Measurements from ENCODE around the gene CMSS1.

Gene CMSS1

DNA sequence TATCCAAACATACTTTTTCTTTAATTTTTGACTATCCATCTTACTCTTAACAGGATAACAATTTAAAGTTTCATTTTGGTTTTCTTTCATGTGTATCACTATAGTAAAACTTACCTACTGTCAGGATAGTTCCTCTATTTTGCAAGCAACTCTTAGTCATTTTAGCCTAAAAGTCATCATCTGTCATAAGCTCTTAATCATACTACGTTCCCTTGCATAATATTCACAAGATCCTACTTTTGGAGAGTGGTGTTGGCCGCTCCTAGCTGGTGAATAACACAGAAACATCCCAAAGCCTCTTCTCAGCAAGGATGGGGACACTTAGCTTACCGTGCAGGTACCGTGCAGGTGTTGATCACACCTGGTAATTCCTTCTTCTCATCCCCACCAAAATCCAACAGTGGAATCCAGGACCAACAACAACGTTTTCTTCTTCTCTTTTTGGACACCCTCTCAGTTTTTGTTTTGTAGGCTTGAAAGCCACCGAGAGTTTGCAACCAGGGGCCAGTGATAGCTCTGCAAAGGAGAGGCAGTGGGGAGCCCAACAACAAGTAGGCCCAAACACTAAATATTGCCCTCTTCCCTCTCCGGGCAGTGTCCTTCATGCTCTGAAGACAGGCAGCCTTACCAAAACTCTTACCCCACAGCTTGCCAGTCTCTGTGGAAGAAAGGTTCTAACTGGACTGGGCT lies 296.2 kb downstream of the CMSS1 start:
- no peak overlapping the region for H3K4me3 ChIP-seq (ENCODE audit: low read depth, low read length)
- no peak for TF ChIP-seq CTCF (IDR thresholded peaks at IDR 0.05; ENCODE audit: borderline replicate concordance, insufficient read depth, low read depth, low read length)

- TF ChIP-seq CTCF (IDR thresholded peaks at IDR 0.05; ENCODE audit: borderline replicate concordance, insufficient read depth, low read depth, low read length): no peak
- no peak within 1 kb of the TSS for H3K4me3 ChIP-seq (ENCODE audit: low read depth, low read length)
Observed at GRCh38 chr3:100114413-100115030, 296.9 kb downstream of the CMSS1 start, which contains the start of gene FILIP1L. Gene FILIP1L (minus strand): TSS chr3:100114501.

DNA sequence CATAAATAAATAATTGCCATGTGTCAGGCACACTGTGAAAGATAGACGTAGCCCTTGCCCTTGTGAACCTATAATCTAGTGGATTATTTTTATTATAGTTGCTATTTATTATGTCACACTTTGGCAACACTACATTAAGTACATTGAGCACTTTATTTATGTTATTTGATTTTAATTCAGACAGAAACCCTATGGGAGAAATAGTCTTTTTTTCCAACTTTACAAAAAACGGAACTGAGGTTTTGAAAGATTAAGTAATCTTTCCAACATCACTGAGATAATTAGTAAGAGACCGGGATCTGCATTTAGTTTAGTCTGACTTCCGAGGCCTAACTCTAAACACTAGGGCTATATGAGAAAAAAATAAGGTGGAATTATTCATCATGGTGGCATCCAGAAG lies 299.4 kb downstream of the CMSS1 start:
- H3K4me3 ChIP-seq (ENCODE audit: low read depth, low read length): no peak overlapping the region
- no peak for TF ChIP-seq CTCF (IDR thresholded peaks at IDR 0.05; ENCODE audit: borderline replicate concordance, insufficient read depth, low read depth, low read length)

- TF ChIP-seq CTCF (IDR thresholded peaks at IDR 0.05; ENCODE audit: borderline replicate concordance, insufficient read depth, low read depth, low read length): no peak
- no peak overlapping the region for H3K4me3 ChIP-seq (ENCODE audit: low read depth, low read length)
Observed at GRCh38 chr3:100120012-100120411, 302.4 kb downstream of the CMSS1 start.

DNA sequence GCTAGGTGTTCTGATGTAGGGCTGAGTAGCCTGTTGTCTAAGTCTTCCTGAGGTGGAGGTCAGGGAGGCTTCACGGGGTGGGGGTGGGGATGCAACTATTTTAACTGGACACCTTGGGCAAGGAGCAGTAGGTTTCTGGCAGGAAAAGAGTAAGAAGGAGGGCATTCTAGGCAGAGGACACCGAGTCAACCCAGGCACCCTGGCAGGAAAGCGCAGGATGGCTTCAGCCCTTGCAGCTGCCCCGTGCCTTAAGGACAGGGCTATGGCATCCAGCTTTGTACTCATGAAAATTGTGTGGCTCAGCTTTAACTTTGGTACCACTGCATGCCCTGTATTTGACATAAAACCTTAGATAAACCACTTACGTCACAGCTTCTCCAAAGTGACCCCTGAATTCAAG lies 303.0 kb downstream of the CMSS1 start:
- no peak for TF ChIP-seq CTCF (IDR thresholded peaks at IDR 0.05; ENCODE audit: borderline replicate concordance, insufficient read depth, low read depth, low read length)
- no peak overlapping the region for H3K4me3 ChIP-seq (ENCODE audit: low read depth, low read length)

GRCh38 chr3:100122321-100122720 lies 304.7 kb downstream of the CMSS1 start:
- no peak for TF ChIP-seq CTCF (IDR thresholded peaks at IDR 0.05; ENCODE audit: borderline replicate concordance, insufficient read depth, low read depth, low read length)
- no peak overlapping the region for H3K4me3 ChIP-seq (ENCODE audit: low read depth, low read length)

GRCh38 chr3:100123112-100123511 lies 305.4 kb downstream of the CMSS1 start:
- H3K4me3 ChIP-seq (ENCODE audit: low read depth, low read length): no peak overlapping the region
- no peak for TF ChIP-seq CTCF (IDR thresholded peaks at IDR 0.05; ENCODE audit: borderline replicate concordance, insufficient read depth, low read depth, low read length)
